ENCODE results near the gene ZMYND8. TPM values are rescaled to one million over a fixed set of nuclear protein-coding genes. Genes with fewer than 3 reads are reported as not detected.
A peak's percentile ranks its signal among the peaks of the same experiment; 100 is the strongest.
"Not testable (repeated sequence)": the region's sequence is repeated elsewhere in the genome, so short reads cannot be mapped to it uniquely, and the experiment has no call there.

Gene ZMYND8
- total RNA-seq, 1 donor from 2014 or later, result 86.0 TPM

- H3K36me3 Mint-ChIP-seq (ENCODE audit: low read depth), result peaks cover 26% of the 10 kb centered on the region
- no peaks in the 10 kb centered on the region for H3K9me3 Mint-ChIP-seq
- H3K4me3 Mint-ChIP-seq, result no peak overlapping the region
- no peaks in the 10 kb centered on the region for H3K4me1 Mint-ChIP-seq
- no peaks in the 10 kb centered on the region for H3K27me3 Mint-ChIP-seq (ENCODE audit: low read depth)
- TF ChIP-seq CTCF (conservative IDR thresholded peaks at IDR 0.05), result no peak
- no peak for DNase-seq (ENCODE audit: low read depth, low spot score)
- no peak overlapping the region for H3K27ac Mint-ChIP-seq (ENCODE audit: unreplicated experiment)
Measured at GRCh38 chr20:47244451-47244850, 112.0 kb downstream of the ZMYND8 start.

- Mint-ChIP-seq H3K4me1 (no peaks in the 10 kb centered on the region), H3K4me3 (no peak overlapping the region), H3K36me3 (ENCODE audit: low read depth) (peaks cover 25% of the 10 kb centered on the region), H3K9me3 (no peaks in the 10 kb centered on the region), H3K27ac (ENCODE audit: unreplicated experiment) (peak overlapping the region; percentile 90), H3K27me3 (ENCODE audit: low read depth) (no peaks in the 10 kb centered on the region)
- TF ChIP-seq CTCF (conservative IDR thresholded peaks at IDR 0.05), result no peak
- DNase-seq (ENCODE audit: low read depth, low spot score), result no peak
Measured at GRCh38 chr20:47243532-47244305, 112.8 kb downstream of the ZMYND8 start.

- H3K36me3 Mint-ChIP-seq (ENCODE audit: low read depth), result peaks cover 24% of the 10 kb centered on the region
- no peak overlapping the region for H3K27ac Mint-ChIP-seq (ENCODE audit: unreplicated experiment)
- H3K4me1 Mint-ChIP-seq, result no peaks in the 10 kb centered on the region
- H3K9me3 Mint-ChIP-seq, result no peaks in the 10 kb centered on the region
- no peaks in the 10 kb centered on the region for H3K27me3 Mint-ChIP-seq (ENCODE audit: low read depth)
- DNase-seq (ENCODE audit: low read depth, low spot score), result no peak
- H3K4me3 Mint-ChIP-seq, result no peak overlapping the region
- no peak for TF ChIP-seq CTCF (conservative IDR thresholded peaks at IDR 0.05)
Measured at GRCh38 chr20:47243003-47243402, 113.5 kb downstream of the ZMYND8 start.

GRCh38 chr20:47241345-47241781, 115.1 kb downstream of the ZMYND8 start:
- Mint-ChIP-seq H3K27me3 (ENCODE audit: low read depth) (no peaks in the 10 kb centered on the region), H3K36me3 (ENCODE audit: low read depth) (peaks cover 27% of the 10 kb centered on the region), H3K4me1 (no peaks in the 10 kb centered on the region), H3K27ac (ENCODE audit: unreplicated experiment) (no peak overlapping the region), H3K9me3 (no peaks in the 10 kb centered on the region), H3K4me3 (no peak overlapping the region)
- no peak for TF ChIP-seq CTCF (conservative IDR thresholded peaks at IDR 0.05)
- no peak for DNase-seq (ENCODE audit: low read depth, low spot score)

- not testable (repeated sequence) for H3K27me3 Mint-ChIP-seq (ENCODE audit: low read depth); H3K27ac Mint-ChIP-seq (ENCODE audit: unreplicated experiment); DNase-seq (ENCODE audit: low read depth, low spot score); H3K4me3 Mint-ChIP-seq; H3K9me3 Mint-ChIP-seq; H3K4me1 Mint-ChIP-seq
- peaks cover 31% of the 10 kb centered on the region for H3K36me3 Mint-ChIP-seq (ENCODE audit: low read depth)
Measured at GRCh38 chr20:47240096-47240495, 116.4 kb downstream of the ZMYND8 start.

- Mint-ChIP-seq H3K27me3 (ENCODE audit: low read depth) (no peaks in the 10 kb centered on the region), H3K9me3 (no peaks in the 10 kb centered on the region), H3K4me3 (no peak overlapping the region), H3K36me3 (ENCODE audit: low read depth) (peaks cover 31% of the 10 kb centered on the region), H3K4me1 (no peaks in the 10 kb centered on the region), H3K27ac (ENCODE audit: unreplicated experiment) (no peak overlapping the region)
- TF ChIP-seq CTCF (conservative IDR thresholded peaks at IDR 0.05), result no peak
- DNase-seq (ENCODE audit: low read depth, low spot score), result no peak
Measured at GRCh38 chr20:47239719-47240067, 116.8 kb downstream of the ZMYND8 start.

All from neural crest cell (in vitro differentiated cells).